ENCODE measurements around the gene TFF3.

Gene TFF3

GRCh38 chr21:42280356-42281180 is 34.6 kb downstream of the TFF3 start:
- Histone ChIP-seq H3K4me3 (ENCODE audit: low read depth, low read length) (no peak overlapping the region), H3K9me3 (ENCODE audit: control insufficient read depth, insufficient read depth, low read depth, low read length) (no peaks in the 10 kb centered on the region), H3K27ac (ENCODE audit: extremely low read depth, low read depth, low read length) (no peak overlapping the region), H3K4me1 (ENCODE audit: control insufficient read depth, insufficient read depth, low read length) (no peaks in the 10 kb centered on the region), H3K36me3 (ENCODE audit: control insufficient read depth in 2 of 2, insufficient read depth in 1 of 2, low read length in 2 of 2) (no peaks in the 10 kb centered on the region)
- TF ChIP-seq ZNF785 (tag by site-specific recombination; IDR thresholded peaks at IDR 0.05) (no peak), GLIS2 (tag by site-specific recombination; IDR thresholded peaks at IDR 0.05) (no peak), SCRT2 (tag by site-specific recombination; IDR thresholded peaks at IDR 0.05) (peak; percentile 50; the same call in 1 of the 2 replicates), GLIS1 (tag by site-specific recombination; IDR thresholded peaks at IDR 0.05) (peak; percentile 41; the same call in 1 of the 2 replicates), HOXA7 (CRISPR knock-in tag; IDR thresholded peaks at IDR 0.05; ENCODE audit: borderline replicate concordance) (no peak), ZNF423 (tag by site-specific recombination; IDR thresholded peaks at IDR 0.05) (no peak), SCRT1 (tag by site-specific recombination; IDR thresholded peaks at IDR 0.05; ENCODE audit: borderline replicate concordance) (no peak), BCL11A (tag by site-specific recombination; IDR thresholded peaks at IDR 0.05; ENCODE audit: low read depth) (no peak)
- TF ChIP-seq, protein P1, sequence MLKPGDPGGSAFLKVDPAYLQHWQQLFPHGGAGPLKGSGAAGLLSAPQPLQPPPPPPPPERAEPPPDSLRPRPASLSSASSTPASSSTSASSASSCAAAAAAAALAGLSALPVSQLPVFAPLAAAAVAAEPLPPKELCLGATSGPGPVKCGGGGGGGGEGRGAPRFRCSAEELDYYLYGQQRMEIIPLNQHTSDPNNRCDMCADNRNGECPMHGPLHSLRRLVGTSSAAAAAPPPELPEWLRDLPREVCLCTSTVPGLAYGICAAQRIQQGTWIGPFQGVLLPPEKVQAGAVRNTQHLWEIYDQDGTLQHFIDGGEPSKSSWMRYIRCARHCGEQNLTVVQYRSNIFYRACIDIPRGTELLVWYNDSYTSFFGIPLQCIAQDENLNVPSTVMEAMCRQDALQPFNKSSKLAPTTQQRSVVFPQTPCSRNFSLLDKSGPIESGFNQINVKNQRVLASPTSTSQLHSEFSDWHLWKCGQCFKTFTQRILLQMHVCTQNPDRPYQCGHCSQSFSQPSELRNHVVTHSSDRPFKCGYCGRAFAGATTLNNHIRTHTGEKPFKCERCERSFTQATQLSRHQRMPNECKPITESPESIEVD (tag by site-specific recombination; IDR thresholded peaks at IDR 0.05) = no peak
- POLR2A ChIA-PET = no interaction called here
- CTCF ChIA-PET = interaction anchor here (2.2 kb wide), 1 partner anchor 29 kb away, joined by 7 read pairs; no protein-coding TSS in a partner anchor

DNA sequence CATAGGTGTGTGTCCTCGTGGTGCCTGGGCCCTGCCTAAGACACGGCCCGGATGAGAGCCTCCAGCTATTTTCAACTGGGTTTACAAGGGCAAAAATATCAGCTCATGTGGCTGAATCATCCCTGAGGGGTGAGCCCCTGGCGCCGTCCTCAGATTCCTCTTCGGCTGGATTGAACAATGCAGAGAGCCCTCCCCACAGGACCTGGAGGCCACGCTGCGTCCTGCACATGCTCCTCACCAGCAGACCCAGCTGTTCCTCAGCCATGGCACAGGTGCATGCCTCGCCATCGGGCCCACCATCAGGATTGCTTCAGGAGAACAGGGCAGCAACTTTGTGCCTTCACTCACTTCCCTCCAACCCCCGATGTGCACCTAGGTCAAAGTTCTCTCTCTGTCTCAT is 35.3 kb downstream of the TFF3 start:
- H3K9me3 ChIP-seq (ENCODE audit: control insufficient read depth, insufficient read depth, low read depth, low read length) = no peaks in the 10 kb centered on the region
- POLR2A ChIA-PET = no interaction called here
- no peaks in the 10 kb centered on the region for H3K4me1 ChIP-seq (ENCODE audit: control insufficient read depth, insufficient read depth, low read length)
- CTCF ChIA-PET = interaction anchor here (0.6 to 2.2 kb wide), 4 partner anchors 10 to 68 kb away, joined by 4 to 7 read pairs (median 6); no protein-coding TSS in a partner anchor
- H3K27ac ChIP-seq (ENCODE audit: extremely low read depth, low read depth, low read length) = no peak overlapping the region
- no peak overlapping the region for H3K4me3 ChIP-seq (ENCODE audit: low read depth, low read length)
- no peaks in the 10 kb centered on the region for H3K36me3 ChIP-seq (ENCODE audit: control insufficient read depth in 2 of 2, insufficient read depth in 1 of 2, low read length in 2 of 2)
- TF ChIP-seq HOXC10 (CRISPR knock-in tag; IDR thresholded peaks at IDR 0.05) (no peak), ZBTB1 (tag by site-specific recombination; IDR thresholded peaks at IDR 0.05) (no peak), ZBTB11 (tag by site-specific recombination; conservative IDR thresholded peaks at IDR 0.05; ENCODE audit: low read depth) (no peak), ZNF114 (tag by site-specific recombination; IDR thresholded peaks at IDR 0.05) (no peak), ZNF274 (IDR thresholded peaks at IDR 0.05; ENCODE audit: low read length) (no peak), ZNF274 (tag by site-specific recombination; IDR thresholded peaks at IDR 0.05; ENCODE audit: borderline replicate concordance) (no peak), ZNF792 (tag by site-specific recombination; IDR thresholded peaks at IDR 0.05) (no peak), ZNF558 (tag by site-specific recombination; IDR thresholded peaks at IDR 0.05) (no peak), ZNF404 (tag by site-specific recombination; IDR thresholded peaks at IDR 0.05) (no peak), ZNF157 (tag by site-specific recombination; IDR thresholded peaks at IDR 0.05) (no peak), ZNF26 (tag by site-specific recombination; IDR thresholded peaks at IDR 0.05) (no peak), ZNF112 (tag by site-specific recombination; IDR thresholded peaks at IDR 0.05) (no peak), ZBTB7A (tag by site-specific recombination; IDR thresholded peaks at IDR 0.05; ENCODE audit: low read depth) (no peak), ZNF24 (tag by site-specific recombination; IDR thresholded peaks at IDR 0.05) (no peak)
- TF ChIP-seq, protein P2, sequence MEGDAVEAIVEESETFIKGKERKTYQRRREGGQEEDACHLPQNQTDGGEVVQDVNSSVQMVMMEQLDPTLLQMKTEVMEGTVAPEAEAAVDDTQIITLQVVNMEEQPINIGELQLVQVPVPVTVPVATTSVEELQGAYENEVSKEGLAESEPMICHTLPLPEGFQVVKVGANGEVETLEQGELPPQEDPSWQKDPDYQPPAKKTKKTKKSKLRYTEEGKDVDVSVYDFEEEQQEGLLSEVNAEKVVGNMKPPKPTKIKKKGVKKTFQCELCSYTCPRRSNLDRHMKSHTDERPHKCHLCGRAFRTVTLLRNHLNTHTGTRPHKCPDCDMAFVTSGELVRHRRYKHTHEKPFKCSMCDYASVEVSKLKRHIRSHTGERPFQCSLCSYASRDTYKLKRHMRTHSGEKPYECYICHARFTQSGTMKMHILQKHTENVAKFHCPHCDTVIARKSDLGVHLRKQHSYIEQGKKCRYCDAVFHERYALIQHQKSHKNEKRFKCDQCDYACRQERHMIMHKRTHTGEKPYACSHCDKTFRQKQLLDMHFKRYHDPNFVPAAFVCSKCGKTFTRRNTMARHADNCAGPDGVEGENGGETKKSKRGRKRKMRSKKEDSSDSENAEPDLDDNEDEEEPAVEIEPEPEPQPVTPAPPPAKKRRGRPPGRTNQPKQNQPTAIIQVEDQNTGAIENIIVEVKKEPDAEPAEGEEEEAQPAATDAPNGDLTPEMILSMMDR (tag by site-specific recombination; IDR thresholded peaks at IDR 0.05) = no peak
- TF ChIP-seq, protein P3, sequence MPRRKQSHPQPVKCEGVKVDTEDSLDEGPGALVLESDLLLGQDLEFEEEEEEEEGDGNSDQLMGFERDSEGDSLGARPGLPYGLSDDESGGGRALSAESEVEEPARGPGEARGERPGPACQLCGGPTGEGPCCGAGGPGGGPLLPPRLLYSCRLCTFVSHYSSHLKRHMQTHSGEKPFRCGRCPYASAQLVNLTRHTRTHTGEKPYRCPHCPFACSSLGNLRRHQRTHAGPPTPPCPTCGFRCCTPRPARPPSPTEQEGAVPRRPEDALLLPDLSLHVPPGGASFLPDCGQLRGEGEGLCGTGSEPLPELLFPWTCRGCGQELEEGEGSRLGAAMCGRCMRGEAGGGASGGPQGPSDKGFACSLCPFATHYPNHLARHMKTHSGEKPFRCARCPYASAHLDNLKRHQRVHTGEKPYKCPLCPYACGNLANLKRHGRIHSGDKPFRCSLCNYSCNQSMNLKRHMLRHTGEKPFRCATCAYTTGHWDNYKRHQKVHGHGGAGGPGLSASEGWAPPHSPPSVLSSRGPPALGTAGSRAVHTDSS (tag by site-specific recombination; IDR thresholded peaks at IDR 0.05) = no peak
